Erythroblast (primary cell): ENCODE data around the gene CLSTN2.

Experiments
- GATA1 ChIP-seq: IDR thresholded peaks from 2 replicates; pipeline ENCODE4 v1.6.1; 2011; ENCODE audit warnings: low read depth, mild to moderate bottlenecking, control low read depth, low read length, moderate library complexity
- POLR2A ChIP-seq: IDR thresholded peaks from 2 replicates; pipeline ENCODE4 v1.6.1; 2011; ENCODE audit warnings: mild to moderate bottlenecking, low read length

DNA sequence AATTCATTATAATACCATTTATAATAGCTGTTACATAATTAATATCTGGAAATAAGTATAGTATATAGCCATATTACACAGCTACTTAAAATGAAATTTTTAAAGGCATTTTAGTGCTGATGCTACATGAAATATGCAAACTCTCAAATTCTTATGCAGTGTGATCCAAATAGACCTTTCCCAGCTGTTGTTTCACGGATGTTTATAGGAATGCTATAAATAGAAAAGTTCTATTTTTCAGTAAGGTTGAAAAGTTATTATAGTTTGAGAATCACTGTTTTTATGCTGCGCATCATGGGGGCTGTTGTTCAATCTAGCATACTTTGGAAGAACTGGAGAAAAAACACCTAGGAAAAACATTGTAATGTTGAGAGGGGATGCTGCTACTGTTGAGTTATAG, 595.1 kb downstream of the CLSTN2 start:
- no peak for TF ChIP-seq POLR2A
- TF ChIP-seq GATA1 = no peak
